Femur (tissue), 1 donor: ENCODE data around the gene NCAPH2.
"Not testable (repeated sequence)": the region's sequence is repeated elsewhere in the genome, so short reads cannot be mapped to it uniquely, and the experiment has no call there.

Experiments used
- DNase-seq: peaks from one replicate; pipeline ENCODE4 v3.0.0-alpha.2; 2017

The NCAPH2 gene

GRCh38 chr22:50531546-50531961 lies 23.5 kb downstream of the NCAPH2 start:
- peak; percentile 50 for DNase-seq

DNA sequence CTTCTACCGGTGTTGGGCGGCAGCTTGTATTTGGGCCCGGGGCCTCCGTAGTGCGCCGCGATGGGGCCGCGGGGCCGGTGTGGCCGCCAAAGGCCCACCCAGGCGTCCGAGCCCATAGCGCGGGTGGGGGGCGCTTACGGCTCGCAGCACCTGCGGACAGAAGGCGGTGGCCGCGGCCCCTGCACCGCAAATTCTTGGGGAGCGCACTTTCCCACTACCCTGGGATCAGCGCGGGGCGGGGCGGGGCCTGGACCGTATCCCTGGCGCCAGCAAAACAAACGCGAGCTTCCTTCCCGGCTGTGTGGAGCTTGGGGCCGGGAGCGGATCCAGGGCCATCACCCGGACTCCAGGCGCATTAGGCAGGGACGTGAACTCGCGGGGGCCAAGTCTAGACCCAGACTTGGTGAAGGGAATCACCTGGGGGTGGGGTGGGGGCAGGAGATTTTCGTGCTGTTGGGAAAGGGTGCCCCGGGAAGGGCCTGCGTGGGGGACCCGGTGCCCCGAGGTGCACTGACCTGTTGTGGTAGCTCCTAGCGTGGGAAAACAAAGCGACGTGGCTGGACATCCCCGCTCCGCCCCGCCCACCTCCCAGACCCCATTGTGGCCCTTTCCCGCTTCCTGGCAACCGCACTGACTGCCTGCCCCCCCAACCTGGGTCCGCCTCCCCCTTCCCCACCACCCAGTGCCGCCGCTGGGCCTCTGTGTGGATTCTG lies 24.1 kb downstream of the NCAPH2 start:
- DNase-seq, result peak; percentile 84

DNA sequence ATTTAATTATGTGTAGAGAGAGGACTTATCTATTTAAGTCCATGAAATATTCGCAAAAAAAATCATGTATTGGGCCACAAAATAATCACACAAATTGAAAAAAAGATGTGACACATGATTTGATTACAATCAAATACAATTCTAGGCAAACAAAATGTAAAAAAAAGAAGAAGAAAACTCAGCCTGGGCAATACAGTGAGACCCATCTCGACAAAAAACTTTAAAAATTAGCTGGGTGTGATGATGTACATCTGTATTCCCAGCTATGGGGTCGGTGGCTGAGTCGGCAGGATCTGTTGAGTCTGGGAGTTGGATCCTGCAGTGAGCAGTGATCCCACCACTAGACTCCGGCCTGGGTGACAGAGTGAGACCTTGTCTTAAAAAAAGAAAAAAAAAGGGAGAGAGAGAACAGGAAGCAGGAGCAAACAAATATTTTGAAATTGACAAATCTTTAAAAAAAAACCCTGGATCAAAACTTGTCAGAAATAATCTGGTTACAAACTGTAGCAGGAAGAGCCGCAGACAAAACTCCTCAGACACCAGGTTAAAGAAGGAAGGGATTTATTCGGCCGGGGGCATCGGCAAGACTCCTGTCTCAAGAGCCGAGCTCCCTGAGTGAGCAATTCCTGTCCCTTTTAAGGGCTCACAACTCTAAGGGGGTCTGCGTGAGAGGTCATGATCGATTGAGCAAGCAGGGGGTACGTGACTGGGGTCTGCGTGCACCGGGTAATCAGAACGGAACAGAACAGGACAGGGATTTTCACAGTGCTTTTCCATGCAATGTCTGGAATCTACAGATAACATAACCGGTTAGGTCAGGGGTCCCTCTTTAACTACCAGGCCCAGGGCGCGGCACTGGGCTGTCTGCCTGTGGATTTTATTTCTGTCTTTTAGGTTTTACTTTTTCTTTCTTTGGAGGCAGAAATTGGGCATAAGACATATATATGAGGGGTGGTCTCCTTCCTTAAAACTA lies 25.1 kb downstream of the NCAPH2 start:
- DNase-seq, result no peak

DNA sequence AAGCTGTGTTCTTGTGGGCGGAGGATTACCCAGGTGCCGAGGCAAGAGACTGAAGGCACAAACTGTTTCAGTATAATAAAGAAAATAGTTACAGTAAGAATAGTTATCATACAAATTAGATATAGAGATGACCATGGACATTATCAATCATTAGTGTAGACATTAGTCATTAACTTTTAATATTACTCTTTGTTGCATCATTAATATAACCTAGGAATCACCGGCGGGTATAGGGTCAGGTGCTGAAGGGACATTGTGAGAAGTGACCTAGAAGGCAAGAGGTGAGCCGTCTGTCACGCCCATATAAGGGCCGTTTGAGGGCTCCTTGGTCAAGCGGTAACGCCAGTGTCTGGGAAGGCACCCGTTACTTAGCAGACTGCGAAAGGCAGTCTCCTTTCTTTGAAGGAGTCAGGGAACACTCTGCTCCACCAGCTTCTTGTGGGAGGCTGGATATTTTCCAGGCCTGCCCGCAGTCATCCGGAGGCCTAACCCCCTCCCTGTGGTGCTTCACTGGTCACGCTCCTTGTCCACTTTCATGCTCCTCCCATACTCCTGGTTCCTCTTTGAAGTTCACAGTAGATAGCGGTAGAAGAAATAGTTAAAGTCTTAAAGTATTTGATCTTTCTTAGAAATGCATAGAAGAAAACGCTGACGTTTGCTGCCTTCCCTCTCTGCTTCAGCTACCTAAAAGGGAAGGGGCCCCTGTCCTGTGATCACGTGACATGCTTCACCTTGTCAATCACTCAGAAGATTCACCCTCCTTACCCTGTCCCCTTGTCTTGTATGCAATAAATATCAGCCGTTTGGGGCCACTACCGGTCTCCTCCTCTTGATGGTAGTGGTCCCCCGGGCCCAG lies 26.1 kb downstream of the NCAPH2 start:
- DNase-seq, result peak; percentile 27

DNA sequence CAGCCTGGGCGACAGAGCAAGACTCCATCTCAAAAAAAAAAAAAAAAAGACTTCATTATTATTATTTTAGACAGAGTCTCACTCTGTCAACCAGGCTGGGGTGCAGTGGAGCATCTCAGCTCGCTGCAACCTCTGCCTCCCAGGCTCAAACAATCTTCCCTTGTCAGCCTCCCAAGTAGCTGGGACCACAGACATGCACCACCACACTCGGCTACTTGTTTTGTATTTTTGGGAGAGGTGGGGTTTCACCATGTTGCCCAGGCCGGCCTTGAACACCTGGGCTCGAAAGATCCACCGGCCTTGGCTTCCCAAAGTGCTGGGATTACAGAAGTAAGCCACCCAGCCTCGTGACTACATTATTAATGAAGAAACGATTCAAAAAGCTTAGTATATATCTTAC lies 27.1 kb downstream of the NCAPH2 start:
- no peak for DNase-seq

DNA sequence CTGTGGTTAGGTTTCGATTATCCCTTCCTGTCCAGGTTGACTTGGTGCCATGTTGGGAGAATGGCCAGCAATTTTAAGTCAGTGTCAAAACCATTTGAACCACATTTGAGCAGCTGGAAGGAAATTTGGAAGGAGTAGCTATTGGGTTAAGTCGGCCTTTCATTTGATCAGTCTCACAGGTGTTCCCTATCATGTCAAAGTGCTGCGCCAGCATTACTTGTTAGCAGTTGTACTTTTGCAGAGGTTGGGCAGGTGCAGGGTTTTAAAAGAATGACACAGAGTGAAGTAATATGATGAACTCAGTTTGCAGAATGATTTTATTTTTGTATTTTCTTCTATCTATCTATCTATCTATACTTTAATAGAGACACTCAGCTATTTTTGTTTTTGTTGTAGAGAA lies 28.2 kb downstream of the NCAPH2 start:
- no peak for DNase-seq

GRCh38 chr22:50537765-50538164 lies 29.7 kb downstream of the NCAPH2 start:
- no peak for DNase-seq

DNA sequence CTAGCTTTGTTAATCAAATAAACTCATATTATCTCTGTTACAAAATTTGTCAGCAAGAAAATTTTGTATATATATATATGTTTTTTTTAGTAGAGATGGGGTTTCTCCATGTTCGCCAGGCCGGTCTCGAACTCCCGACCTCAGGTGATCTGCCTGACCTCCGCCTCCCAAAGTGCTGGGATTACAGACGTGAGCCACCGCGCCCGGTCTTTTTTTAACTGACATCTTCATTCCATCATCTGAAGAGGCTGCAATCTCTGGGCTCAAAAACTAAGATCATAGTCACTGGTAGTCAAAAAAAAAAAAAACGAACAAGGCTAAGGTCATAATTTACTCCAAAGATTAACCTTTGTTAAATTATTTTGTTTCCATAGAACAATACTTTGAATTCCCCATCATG lies 32.4 kb downstream of the NCAPH2 start:
- no peak for DNase-seq

DNA sequence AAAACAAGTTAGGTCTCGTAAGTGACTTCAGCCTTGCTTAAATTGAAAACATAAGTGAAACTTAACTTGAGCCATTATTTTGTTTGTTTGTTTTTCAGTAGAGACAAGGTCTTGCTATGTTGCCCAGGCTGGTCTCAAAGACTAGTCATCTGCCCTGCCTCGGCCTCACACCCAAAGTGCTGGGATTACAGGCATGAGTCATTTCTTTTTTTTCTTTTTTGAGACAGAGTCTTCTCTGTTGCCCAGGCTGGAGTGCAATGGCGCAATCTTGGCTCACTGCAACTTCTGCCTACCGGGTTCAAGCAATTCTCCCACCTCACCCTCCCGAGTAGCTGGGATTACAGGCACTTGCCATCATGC lies 33.6 kb downstream of the NCAPH2 start:
- DNase-seq, result not testable (repeated sequence)

GRCh38 chr22:50542416-50542927 lies 34.4 kb downstream of the NCAPH2 start:
- no peak for DNase-seq

- DNase-seq, result peak; percentile 77
Observed at GRCh38 chr22:50544078-50544745, 36.2 kb downstream of the NCAPH2 start.

- no peak for DNase-seq
Observed at GRCh38 chr22:50544746-50545253, 36.8 kb downstream of the NCAPH2 start.

GRCh38 chr22:50545522-50546325 lies 37.7 kb downstream of the NCAPH2 start, which contains the start of gene KLHDC7B:
Gene KLHDC7B, plus strand, starts transcription at chr22:50545899. Its CDS starts 345 bp downstream, at chr22:50546244.
- no peak for DNase-seq

DNA sequence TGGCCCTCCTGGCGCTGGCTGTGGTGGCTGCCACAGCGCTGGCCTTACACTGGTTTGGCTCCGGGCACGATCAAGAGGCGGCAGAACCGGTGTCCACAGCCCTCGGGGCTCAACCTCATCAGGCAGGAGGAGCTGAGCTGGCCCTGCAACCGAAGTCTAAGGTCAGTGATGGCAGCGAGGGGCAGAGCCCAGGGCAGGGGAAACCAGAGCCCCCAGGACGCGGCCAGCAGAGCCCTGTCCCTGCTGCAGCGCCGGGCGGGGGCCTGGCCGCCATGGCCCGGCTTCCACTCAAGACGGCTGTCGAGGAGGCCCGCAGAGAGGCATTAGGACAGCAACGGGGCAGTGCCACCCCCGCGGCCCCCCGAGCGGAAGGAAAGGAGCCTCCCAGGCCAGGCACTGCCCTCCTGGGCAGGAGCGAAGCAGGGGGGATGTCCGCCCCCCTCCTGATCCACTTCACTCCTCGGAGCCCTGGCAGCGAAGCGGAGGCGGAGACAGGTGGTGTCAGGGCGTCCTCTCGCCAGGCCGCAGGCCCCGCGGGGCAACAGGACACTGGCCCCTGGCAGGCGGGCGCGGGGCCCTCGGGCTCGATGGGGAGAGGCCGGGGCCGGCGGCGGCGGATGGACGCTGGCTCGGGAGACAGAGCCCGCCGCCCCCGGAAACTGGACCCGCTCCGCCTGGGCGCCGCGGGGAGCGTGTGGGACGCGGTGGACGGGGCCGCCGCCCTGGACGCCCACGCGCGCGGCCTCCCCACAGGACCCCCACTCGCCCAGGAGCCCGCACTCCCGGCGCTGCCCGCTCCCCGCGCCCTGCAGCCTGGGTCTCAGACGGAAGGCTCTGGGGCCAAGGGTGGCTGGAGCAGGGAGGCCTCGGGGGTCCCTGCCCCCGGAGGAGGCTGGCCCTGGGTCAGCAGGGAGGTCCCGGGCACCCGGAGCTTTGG lies 38.6 kb downstream of the NCAPH2 start:
- DNase-seq, result no peak

DNA sequence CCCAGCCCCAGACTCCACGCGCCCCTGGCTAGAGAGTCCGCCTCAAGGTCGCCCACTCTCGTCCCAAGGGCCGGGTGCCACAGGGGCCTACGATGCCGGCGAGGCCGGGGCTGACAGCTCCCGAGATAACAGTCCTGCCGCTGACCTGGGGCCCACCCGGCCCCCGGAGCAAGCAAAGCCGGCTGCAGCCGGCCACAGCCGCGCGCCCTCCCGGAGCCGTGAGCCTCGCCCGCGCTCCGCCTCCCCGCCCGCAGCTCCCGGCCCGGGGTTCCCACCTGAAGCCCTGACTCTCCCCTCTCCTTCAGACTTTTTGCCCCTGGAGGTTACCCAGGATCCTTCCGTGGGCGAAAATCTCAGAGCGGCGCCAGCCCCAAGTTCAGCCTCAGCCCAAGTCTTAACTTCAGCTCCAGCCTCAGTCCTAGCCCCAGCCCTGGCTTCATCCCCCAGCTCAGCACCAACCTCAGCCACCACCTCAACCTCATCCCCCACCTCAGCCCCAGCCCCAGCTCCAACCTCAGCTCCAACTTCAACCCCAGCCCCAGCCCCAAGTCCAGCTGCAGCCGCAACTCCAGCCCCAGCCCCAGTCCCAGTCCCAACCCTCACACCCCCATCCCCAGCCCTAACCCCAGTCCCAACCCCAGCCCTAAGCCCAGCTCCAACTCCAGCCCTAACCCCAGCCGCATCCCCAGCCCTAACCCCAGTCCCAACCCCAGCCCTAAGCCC lies 39.4 kb downstream of the NCAPH2 start:
- DNase-seq, result no peak

DNA sequence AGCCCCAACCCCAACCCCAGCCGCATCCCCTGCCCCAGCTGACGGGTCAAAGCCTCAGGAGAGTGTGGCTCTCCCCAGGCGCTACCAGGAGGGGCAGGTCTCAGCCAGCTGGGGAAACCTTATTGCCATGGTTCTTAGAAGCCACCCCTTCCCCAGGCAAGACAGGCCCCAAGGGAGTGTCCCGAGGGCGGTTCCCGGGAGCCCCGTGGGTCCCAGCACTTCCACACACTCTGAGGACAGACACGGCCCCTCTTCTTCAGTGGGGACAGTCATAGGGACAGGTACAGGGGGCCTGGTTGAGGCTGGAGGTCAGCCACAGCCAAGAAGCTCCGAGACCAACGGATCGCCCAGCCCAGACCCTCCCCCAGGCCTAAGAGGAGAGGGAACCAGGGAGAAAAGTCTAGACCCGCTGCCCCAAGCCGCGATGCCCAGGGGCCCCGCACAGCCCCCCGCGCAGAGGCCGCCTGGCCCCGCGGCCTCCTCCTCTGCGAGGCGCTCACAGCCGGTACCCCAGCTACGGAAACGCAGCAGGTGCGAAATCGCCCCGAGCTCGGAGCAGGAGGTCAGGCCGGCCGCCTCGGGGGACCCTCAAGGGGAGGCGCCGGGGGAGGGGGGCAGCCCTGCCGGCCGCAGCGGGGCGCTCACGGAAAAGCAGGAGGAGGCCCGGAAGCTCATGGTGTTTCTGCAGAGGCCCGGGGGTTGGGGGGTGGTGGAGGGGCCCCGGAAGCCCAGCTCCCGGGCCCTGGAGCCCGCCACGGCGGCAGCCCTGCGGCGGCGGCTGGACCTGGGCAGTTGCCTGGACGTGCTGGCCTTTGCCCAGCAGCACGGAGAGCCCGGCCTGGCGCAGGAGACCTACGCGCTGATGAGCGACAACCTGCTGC lies 40.3 kb downstream of the NCAPH2 start:
- no peak for DNase-seq

GRCh38 chr22:50548921-50549790 lies 41.1 kb downstream of the NCAPH2 start:
- DNase-seq, result no peak
